ENCODE measurements around the gene TSGA10IP. TPM values are rescaled to one million over a fixed set of nuclear protein-coding genes. Genes with fewer than 3 reads are reported as not detected.

Gene TSGA10IP
- total RNA-seq, 2 experiments from 2014 or later = not detected

DNA sequence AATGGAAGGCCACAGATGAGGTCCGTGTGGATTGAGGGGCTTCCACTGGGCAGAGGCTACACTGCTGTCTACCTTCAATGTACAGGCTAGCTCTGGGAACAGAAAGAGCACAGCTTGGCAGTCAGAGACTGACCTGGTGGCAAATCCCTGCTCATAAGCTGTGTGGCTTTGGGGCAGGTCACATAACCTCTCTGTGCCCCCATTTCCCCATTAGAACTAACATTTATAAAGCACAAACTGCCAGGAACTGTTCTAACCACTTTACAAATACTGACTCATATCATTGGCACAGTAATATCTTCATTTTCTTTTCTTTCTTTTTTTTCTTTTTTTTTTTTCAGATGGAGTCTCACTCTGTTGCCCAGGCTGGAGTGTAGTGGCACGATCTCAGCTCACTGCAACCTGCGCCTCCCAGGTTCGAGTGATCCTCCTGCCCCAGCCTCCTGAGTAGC, 48.2 kb upstream of the TSGA10IP start:
- H3K27ac ChIP-seq (ENCODE audit: low read depth, low read length, poor library complexity, severe bottlenecking) = no peak overlapping the region
- H3K4me2 ChIP-seq (ENCODE audit: low read length) = no peak overlapping the region
- ChIA-PET CTCF (ENCODE audit: unreplicated experiment) (no interaction called here), POLR2A (interaction anchor here (0.6 kb wide), 1 partner anchor 199 kb away, joined by 3 read pairs; no protein-coding TSS in a partner anchor)
- H4K20me1 ChIP-seq (ENCODE audit: insufficient read depth, low read length) = peaks cover 5% of the 10 kb centered on the region; the same call in 1 of the 2 replicates
- BruUV-seq (replicated peaks) = no TSS peak
- no peaks in the 10 kb centered on the region for H3K9me2 ChIP-seq (ENCODE audit: insufficient read depth, low read length)
- H3K36me3 ChIP-seq (ENCODE audit: insufficient read depth, low read length) = no peaks in the 10 kb centered on the region
- H3K9me3 ChIP-seq (ENCODE audit: low read length) = no peaks in the 10 kb centered on the region
- no peak for DNase-seq (ENCODE audit: low spot score)
- H3K79me2 ChIP-seq (ENCODE audit: insufficient read depth, low read depth, low read length) = peaks cover 11% of the 10 kb centered on the region
- intact Hi-C loops (cut with micrococcal nuclease; ENCODE audit: unreplicated experiment) = no loop called here
- no peak for TF ChIP-seq EZH2phosphoT487 (IDR thresholded peaks at IDR 0.05; ENCODE audit: borderline replicate concordance, low read depth, low read length)
- TF ChIP-seq, protein P1, sequence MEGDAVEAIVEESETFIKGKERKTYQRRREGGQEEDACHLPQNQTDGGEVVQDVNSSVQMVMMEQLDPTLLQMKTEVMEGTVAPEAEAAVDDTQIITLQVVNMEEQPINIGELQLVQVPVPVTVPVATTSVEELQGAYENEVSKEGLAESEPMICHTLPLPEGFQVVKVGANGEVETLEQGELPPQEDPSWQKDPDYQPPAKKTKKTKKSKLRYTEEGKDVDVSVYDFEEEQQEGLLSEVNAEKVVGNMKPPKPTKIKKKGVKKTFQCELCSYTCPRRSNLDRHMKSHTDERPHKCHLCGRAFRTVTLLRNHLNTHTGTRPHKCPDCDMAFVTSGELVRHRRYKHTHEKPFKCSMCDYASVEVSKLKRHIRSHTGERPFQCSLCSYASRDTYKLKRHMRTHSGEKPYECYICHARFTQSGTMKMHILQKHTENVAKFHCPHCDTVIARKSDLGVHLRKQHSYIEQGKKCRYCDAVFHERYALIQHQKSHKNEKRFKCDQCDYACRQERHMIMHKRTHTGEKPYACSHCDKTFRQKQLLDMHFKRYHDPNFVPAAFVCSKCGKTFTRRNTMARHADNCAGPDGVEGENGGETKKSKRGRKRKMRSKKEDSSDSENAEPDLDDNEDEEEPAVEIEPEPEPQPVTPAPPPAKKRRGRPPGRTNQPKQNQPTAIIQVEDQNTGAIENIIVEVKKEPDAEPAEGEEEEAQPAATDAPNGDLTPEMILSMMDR (conservative IDR thresholded peaks at IDR 0.05; ENCODE audit: low read length) = no peak
- H2AFZ ChIP-seq (ENCODE audit: low read length) = no peak overlapping the region
- H3K4me3 ChIP-seq (ENCODE audit: low read depth, low read length, poor library complexity, severe bottlenecking) = no peak overlapping the region
- peaks cover 43% of the 10 kb centered on the region for H3K4me1 ChIP-seq (ENCODE audit: insufficient read depth, low read length, poor library complexity, severe bottlenecking)

DNA sequence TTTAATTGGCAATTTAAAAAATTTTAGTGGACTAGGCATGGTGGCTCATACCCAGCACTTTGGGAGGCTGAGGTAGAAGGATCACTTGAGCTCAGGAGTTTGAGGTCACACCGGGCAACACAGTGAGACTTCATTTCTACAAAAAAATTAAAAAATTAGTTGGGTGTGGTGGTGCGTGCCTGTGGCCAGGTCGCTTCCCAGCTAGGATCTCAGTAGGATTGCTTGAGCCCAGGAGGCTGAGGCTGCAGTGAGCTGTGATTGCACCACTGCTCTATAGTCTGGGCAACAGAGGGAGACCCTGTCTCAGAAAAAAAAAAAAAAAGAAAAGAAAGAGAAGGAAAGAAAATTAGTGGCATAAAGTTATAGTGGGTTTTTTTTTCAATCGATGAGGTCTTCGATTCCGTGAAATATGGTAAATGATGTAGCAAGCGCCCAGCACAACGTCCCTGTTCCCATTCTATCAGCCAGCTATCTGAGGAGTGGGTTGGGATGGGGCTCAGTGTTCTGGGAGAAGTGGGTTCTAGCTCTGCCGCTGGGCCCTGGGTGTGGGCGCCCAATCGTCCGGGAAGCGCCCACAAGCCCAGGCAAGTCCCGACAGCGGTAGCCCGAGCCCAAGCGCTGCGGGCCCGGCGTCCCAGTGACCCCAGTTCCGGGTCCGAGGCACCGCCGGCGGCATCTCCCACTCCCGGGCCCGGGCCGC, 46.5 kb upstream of the TSGA10IP start:
- intact Hi-C loops (cut with micrococcal nuclease; ENCODE audit: unreplicated experiment) = no loop called here

More for the DNA sequence above, 46.5 kb upstream of the TSGA10IP start:
- no peaks in the 10 kb centered on the region for H3K79me2 ChIP-seq (ENCODE audit: insufficient read depth, low read depth, low read length)
- DNase-seq (ENCODE audit: low spot score) = no peak
- no peak overlapping the region for H3K27ac ChIP-seq (ENCODE audit: low read depth, low read length, poor library complexity, severe bottlenecking)
- no peak overlapping the region for H2AFZ ChIP-seq (ENCODE audit: low read length)
- H4K20me1 ChIP-seq (ENCODE audit: insufficient read depth, low read length) = no peaks in the 10 kb centered on the region
- peaks cover 27% of the 10 kb centered on the region for H3K4me1 ChIP-seq (ENCODE audit: insufficient read depth, low read length, poor library complexity, severe bottlenecking)
- no peak for TF ChIP-seq EZH2phosphoT487 (IDR thresholded peaks at IDR 0.05; ENCODE audit: borderline replicate concordance, low read depth, low read length)
- TF ChIP-seq, protein P1 (conservative IDR thresholded peaks at IDR 0.05; ENCODE audit: low read length) = no peak
- ChIA-PET POLR2A (interaction anchor here (0.5 to 1.0 kb wide), 2 partner anchors 14 to 40 kb away, joined by 3 read pairs; no protein-coding TSS in a partner anchor), CTCF (ENCODE audit: unreplicated experiment) (interaction anchor here (1.5 kb wide), 1 partner anchor 10 kb away, joined by 5 read pairs; the partner anchor contains the start of gene FIBP)
- peak overlapping the region; percentile 65 for H3K4me3 ChIP-seq (ENCODE audit: low read depth, low read length, poor library complexity, severe bottlenecking)
- H3K9me3 ChIP-seq (ENCODE audit: low read length) = no peaks in the 10 kb centered on the region
- H3K4me2 ChIP-seq (ENCODE audit: low read length) = peak overlapping the region; percentile 80
- no peaks in the 10 kb centered on the region for H3K9me2 ChIP-seq (ENCODE audit: insufficient read depth, low read length)
- BruUV-seq (replicated peaks) = no TSS peak
- H3K36me3 ChIP-seq (ENCODE audit: insufficient read depth, low read length) = no peaks in the 10 kb centered on the region
